Daoy (cell line): ENCODE measurements around the gene ADAM15. TPM values are rescaled to one million over a fixed set of nuclear protein-coding genes. Genes with fewer than 3 reads are reported as not detected.

ENCODE experiments used
- DNase-seq: peaks from one replicate; pipeline ENCODE4 v3.0.0-alpha.2; 2015; ENCODE audit warnings: low read depth
- total RNA-seq: library from RNA; depleted of rRNA; stranded (reverse); fragments of >200 nt; shearing (Covaris generic); gene quantifications from 2 replicates; pipeline ENCODE4 v1.2.3, GENCODE V29; 2014

The ADAM15 gene
- total RNA-seq, 1 experiment from 2014 or later, result 46.2 TPM

DNA sequence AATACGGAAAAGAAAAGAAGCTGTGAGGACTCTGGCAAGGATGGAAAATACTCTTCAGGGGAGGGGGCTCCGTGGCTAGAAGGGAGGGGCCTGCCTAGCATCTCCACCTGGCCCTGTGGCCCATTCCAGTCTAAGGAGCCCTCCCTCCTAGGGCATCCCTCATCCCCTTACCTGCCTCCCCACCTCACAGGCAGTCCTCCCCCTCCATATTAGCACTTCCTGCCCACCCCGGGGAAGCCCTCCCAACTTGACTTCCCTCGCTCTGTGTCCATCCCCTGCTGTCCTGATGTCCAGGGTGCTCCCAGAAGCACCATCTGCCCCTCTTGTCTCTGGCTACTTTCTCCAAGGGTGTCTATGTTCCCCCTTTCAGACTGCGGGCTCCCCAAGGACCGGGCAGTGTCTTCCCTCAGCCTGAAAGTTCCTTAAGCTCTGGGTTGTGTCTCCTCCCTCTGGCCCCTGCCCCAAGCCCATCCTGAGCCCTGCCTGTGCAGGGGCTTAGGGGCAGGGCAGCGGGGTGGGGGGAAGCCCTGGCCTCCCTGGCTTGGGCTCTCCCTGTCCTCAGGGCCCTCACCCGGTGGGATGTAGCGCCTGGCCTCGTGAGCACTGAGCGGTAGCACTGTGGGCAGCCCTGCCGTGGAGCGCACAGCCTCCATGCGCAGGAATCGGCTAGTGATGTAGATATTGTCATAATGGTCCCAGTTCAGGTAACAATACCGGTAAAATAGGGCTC lies 21.4 kb upstream of the ADAM15 start:
- no peak for DNase-seq

DNA sequence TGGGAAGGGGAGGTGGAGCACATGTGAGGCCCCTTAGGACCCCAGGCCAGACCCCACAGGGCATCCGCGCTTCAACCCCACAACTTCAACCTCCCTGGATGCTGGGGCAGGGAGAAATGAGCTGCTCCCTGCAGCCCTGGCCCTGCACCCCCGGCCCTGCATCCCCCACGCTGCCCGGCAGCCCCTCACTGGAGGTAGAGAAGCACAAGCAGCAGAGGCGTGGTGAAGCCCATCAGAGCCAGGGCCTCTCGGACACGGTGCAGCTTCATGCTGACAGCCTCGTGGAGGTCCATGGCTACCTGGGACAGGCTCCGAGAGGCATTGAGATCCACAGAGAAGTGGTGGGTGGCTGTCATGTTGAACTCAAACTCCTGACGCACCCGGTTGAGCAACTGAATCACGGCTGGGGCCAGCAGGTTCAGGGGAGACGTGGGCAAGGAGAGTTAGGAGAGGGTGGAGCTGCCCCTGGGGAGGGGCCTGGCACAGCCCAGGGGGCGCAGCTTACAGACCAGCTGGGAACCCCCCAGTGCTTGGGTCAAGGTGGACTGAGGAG lies 20.8 kb upstream of the ADAM15 start:
- DNase-seq, result no peak

GRCh38 chr1:155030899-155031298 lies 20.2 kb upstream of the ADAM15 start:
- DNase-seq, result no peak

GRCh38 chr1:155032886-155033285 lies 18.2 kb upstream of the ADAM15 start:
- DNase-seq, result no peak

DNA sequence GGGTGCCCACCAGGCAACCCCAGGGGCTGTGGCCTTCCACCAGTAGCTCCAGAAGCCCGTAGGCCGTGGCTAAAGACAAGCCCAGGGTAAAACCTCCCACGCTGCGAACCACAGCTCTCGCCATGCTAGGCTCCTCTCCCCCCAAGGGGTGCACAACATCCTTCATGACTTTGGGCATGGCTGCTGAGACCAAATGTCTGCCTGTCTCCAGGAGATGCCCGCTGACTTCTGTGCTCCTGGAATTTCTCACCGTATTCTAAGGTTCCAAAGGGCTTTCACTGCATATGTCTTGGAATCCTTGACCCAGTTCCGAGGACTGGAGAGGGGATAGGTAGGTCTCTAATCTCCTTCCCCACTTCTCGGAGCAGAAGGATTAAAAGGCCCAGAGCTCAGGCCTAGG lies 17.6 kb upstream of the ADAM15 start, which contains the start of the genes DCST1 and DCST2:
DCST1 (plus strand) TSS at position 301 of the 400 bp plus-strand sequence. CDS start 213 bp downstream, outside the sequence.
DCST2 (minus strand) TSS at position 258 of the 400 bp plus-strand sequence; CDS start at position 178, 80 bp downstream.
- DNase-seq, result no peak

DNA sequence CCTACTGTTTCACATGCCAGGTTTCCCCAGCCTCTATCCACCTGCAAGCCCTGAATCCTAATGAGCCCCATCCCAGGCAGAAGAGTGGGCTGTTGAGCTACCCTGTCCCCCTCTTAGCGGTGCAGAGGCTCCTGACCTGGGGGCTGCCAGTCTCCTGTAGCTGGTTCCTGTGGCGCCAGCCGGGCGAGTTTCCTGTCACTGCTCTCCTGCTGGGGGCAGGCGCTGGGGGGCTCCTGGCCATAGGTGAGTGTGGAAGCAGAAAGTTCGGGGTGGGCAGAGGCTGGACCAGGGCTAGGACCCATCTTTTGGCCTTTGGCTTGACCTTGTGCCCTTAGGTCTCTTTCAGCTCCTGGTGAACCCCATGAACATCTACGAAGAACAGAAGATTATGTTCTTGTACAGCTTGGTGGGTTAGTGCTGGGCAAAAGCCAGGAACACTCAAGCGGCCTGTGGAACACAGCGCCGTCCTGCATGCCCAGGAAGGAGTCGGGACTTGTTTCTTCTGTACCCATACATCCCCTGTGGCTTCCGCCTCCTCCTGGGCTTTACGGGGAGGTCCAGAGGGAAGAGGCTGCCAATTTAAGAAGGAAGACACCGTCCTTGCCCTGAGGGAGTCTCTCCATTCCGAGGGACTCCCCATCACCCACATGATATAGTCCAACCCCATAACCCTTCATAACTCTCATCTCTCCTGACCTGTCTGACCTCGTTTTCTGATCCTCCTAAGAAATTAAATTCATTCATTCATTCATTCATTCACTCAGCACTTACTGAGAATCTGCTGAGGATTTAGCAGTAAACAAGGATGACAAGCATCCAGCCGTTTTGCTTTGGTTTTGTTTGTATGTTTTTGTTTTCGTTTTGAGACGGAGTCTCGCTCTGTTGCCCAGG lies 16.6 kb upstream of the ADAM15 start:
- no peak for DNase-seq

DNA sequence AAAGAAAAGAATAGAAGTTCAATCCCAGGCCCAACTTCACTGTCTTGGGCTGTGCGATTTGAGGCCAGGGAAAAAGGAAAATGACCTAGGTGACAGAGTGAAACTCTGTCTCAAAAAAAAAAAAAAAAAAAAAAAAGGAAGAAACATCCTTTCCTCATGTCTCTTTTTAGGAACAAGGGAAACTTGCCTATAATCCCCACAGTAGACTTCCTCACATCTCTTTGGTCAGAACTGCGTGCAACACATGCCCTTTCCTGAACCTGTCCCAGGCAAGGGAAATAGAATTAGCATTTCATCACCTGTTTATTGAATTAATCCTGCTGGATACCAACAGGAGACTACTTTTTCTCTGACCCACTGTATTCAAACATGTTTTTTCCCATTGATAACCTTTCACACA lies 15.2 kb upstream of the ADAM15 start:
- no peak for DNase-seq

GRCh38 chr1:155037043-155037442 lies 14.1 kb upstream of the ADAM15 start:
- DNase-seq, result no peak

GRCh38 chr1:155037851-155038441 lies 13.2 kb upstream of the ADAM15 start:
- DNase-seq, result no peak

DNA sequence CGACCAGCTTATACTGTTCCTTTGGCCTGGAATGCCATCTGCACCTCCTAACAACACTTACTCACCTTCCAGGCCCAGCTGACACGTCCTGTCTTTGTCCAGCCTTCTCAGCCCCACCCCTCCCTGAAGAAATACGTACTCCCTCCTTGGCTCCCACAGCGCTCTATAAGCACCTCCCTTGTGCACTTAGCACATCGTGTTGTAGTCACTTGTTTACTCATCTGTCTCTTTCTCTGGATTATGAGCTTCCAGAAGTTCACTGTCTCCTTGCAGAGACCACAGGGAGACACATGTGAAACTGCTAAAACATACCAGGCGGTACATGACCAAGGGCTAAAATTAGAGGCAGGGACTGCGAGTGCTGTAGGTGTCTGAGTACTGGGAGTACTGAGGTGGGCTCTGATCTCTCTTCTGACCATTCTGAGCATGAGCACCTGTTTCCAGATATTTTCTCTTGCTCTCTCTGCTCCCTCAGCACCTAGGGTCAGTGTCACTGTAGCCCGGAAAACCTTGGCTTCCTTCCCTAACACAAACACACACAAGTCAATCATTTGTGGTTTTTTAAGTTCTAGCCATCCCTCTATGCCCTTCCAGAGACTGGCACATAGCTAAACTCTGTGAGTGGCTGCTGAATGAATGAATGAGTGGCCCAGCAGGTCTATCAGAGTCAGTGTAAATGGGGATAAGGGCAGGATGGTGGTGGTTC lies 12.4 kb upstream of the ADAM15 start:
- DNase-seq, result peak; percentile 39

- no peak for DNase-seq
Observed at GRCh38 chr1:155039308-155039669, 11.8 kb upstream of the ADAM15 start.

- DNase-seq, result no peak
Observed at GRCh38 chr1:155040358-155041093, 10.6 kb upstream of the ADAM15 start.

- DNase-seq, result no peak
Observed at GRCh38 chr1:155042789-155043188, 8.3 kb upstream of the ADAM15 start.

DNA sequence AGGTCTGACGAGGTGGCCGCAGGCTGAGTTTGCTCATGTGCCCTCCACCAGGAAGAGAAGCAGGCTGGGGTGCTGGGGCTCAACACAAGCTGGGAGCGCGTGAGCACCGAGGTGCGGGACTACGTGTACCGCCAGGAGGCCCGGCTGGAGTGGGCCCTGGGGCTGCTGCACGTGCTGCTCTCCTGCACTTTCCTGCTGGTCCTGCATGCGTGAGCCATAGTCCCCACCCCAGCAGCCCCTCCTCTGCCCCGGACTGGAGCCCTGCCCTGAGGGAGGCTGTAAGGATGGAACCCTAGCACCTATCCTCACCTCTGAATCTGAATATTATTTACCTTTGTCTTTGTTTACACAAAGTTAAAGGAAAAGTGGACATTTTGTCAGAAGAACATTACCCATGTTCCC lies 7.8 kb upstream of the ADAM15 start:
- DNase-seq, result no peak

- no peak for DNase-seq
Observed at GRCh38 chr1:155043793-155044192, 7.3 kb upstream of the ADAM15 start.

DNA sequence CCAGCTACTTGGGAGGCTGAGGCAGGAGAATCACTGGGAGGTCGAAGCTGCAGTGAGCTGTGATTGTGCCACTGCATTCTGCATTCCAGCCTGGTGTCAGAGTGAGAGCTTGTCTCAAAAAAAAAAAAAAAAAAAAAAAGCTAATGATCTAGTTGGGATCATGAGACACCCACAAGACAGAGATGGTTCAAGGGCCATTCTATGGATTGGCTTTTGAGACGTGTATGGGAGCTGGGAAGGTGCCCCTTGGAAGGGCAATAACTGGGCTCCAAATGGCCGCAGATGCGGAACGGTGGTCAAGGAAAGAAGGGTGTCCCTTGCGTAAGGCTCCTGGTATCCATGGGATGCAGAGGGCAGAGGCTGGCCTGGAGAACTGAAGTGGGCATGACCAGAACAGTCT lies 6.8 kb upstream of the ADAM15 start:
- no peak for DNase-seq

DNA sequence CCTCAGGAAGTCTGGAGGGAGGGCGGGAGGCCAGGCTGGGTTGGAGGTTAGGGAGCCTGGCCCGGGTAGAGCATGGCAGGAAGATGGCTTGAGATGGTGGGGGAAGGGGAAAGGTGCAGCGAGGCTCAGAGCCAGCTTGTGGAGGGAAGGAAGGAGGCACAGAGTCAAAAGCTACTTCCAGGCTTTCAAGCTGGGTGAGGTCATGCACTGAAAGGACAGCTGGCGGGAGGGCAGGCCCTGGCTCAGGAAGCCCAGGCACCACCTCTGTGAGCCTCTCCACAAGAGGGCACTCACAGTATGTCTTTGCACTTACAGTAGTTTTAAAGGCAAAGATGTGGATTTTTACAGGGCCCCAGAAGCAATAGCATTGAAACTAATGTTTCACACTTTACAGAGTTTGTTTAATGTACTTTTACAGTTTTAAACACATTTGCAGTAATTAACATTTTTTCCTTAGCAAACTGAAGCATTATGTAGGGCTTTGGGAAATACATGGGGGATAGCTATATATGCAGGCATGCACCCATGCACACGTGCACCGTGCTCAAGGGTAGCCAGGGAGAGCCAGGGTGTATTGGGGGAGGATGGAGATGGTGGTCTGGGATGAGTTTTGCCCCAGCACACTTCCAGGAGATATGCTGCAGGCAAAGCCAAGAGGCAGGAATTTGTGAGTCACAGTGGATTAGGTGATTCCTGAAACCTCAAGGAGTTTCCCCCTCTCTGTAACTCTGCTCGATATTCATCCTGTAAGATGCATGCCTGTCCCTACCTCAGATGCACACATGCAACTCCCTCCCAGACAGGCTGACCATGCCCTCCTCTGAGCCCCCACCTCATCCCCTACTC lies 6.1 kb upstream of the ADAM15 start:
- DNase-seq, result peak; percentile 81

DNA sequence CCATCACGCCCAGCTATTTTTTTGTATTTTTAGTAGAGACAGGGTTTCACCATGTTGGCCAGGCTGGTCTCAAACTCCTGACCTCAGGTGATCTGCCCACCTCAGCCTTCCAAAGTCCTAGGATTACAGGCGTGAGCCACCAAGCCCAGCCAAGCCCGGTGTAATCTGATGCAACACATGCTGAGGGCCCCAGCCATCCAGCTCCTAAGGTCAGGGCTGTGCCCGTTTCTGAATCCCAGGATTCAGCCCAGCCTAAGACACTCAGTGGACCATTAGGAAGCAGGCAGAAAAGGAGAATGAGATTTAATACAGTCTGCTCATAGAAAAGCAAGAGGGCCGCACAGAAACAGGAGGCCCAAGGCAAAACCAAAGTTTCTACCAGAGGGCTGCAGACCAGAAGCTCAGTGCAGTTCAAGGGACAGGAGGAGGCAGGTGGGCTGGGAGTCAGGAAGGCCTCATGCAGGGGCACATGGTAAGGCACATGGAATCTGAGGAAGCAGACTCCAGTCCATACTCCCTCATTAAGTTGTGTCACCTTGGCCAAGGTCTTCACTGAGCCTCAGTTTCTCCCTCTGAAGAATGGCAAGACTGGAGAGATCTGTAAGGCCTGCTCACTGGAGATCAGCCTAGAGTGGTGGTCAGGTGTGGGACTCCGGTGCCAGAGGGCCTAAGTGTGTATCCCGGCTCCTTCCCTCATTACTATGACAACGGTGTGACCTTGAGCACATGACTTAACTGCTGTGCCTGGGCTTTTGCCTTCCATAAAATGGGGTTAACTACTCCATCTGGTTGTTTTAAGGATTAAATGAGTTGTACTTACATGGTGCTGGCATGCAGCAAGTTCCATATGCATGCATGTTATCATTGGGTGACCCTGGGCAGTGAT lies 2.4 kb upstream of the ADAM15 start:
- no peak for DNase-seq
